ENCODE measurements around the gene IER5L.

The IER5L gene

DNA sequence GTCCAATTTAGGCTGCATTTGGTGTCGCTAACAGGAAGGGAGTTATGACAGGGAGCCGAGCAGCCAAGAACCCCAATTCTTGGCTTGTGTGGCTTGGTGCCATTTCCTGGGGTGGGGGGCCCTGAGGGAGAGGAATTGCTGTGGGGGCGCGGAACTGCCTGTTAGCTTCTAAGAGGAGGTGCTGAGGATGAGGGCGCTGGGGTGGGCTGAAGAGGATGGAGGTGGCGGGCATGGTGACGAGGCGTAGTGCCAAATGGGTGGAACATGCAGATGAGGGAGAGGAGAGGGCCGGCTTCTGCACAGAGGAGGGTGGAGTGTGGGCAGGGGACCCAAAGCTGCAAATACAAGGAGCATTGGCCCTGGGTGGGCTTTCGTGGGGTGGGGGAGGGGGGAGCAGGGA is 27.9 kb downstream of the IER5L start:
- ATAC-seq (ENCODE audit: insufficient read depth, low read depth) (no peak), DNase-seq (no peak)
- H3K27ac ChIP-seq (ENCODE audit: low read length), result no peak overlapping the region
- H3K9ac ChIP-seq (ENCODE audit: low read depth, low read length), result no peak overlapping the region
- H3K4me3 ChIP-seq (ENCODE audit: low read depth in 1 of 2, low read length in 2 of 2), result no peak overlapping the region
- peaks cover 33% of the 10 kb centered on the region for H3K36me3 ChIP-seq (ENCODE audit: insufficient read depth, low read length)
- H3K79me2 ChIP-seq (ENCODE audit: insufficient read depth, low read length), result no peaks in the 10 kb centered on the region
- no peaks in the 10 kb centered on the region; the same call in 1 of the 2 replicates for H4K20me1 ChIP-seq (ENCODE audit: insufficient read depth, low read length)
- TF ChIP-seq, protein P1, sequence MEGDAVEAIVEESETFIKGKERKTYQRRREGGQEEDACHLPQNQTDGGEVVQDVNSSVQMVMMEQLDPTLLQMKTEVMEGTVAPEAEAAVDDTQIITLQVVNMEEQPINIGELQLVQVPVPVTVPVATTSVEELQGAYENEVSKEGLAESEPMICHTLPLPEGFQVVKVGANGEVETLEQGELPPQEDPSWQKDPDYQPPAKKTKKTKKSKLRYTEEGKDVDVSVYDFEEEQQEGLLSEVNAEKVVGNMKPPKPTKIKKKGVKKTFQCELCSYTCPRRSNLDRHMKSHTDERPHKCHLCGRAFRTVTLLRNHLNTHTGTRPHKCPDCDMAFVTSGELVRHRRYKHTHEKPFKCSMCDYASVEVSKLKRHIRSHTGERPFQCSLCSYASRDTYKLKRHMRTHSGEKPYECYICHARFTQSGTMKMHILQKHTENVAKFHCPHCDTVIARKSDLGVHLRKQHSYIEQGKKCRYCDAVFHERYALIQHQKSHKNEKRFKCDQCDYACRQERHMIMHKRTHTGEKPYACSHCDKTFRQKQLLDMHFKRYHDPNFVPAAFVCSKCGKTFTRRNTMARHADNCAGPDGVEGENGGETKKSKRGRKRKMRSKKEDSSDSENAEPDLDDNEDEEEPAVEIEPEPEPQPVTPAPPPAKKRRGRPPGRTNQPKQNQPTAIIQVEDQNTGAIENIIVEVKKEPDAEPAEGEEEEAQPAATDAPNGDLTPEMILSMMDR (IDR thresholded peaks at IDR 0.05; ENCODE audit: borderline replicate concordance, extremely low read depth, low read length, poor library complexity, severe bottlenecking), result no peak
- no peak for TF ChIP-seq EZH2 (IDR thresholded peaks at IDR 0.05; ENCODE audit: borderline replicate concordance, low read depth, low read length, severe bottlenecking)
- H3K4me1 ChIP-seq (ENCODE audit: insufficient read depth, low read length), result no peaks in the 10 kb centered on the region
- H3K4me2 ChIP-seq (ENCODE audit: insufficient read depth, low read length), result no peak overlapping the region
- H3K27me3 ChIP-seq (ENCODE audit: insufficient read depth, low read length, poor library complexity), result no peaks in the 10 kb centered on the region
- H2AFZ ChIP-seq (ENCODE audit: low read depth, low read length), result no peak overlapping the region
- H3K9me3 ChIP-seq (ENCODE audit: insufficient read depth, low read length, severe bottlenecking), result no peaks in the 10 kb centered on the region

DNA sequence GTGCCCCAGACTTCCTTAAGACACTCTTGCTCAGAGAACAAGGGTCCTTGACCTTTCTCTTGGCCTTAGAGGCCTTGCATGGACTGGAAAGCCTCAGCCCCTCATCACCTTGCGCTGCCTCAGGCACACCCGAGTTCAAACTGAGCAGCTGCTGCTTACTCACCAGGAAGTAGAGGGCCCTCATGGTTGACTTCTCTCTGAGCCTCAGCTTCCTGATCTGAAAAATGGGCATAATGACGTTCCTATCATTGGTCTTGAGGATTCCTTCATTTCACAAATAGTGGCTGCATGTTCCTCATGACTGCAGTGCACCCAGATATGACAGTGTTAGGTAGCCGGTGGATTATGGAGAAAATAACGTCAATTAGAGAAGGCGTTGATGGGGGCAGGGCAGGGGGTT is 28.6 kb downstream of the IER5L start:
- H2AFZ ChIP-seq (ENCODE audit: low read depth, low read length), result no peak overlapping the region
- ATAC-seq (ENCODE audit: insufficient read depth, low read depth), result no peak
- TF ChIP-seq, protein P1 (IDR thresholded peaks at IDR 0.05; ENCODE audit: borderline replicate concordance, extremely low read depth, low read length, poor library complexity, severe bottlenecking), result no peak
- TF ChIP-seq EZH2 (IDR thresholded peaks at IDR 0.05; ENCODE audit: borderline replicate concordance, low read depth, low read length, severe bottlenecking), result no peak
- H4K20me1 ChIP-seq (ENCODE audit: insufficient read depth, low read length), result no peaks in the 10 kb centered on the region; the same call in 1 of the 2 replicates
- H3K4me2 ChIP-seq (ENCODE audit: insufficient read depth, low read length), result no peak overlapping the region
- H3K79me2 ChIP-seq (ENCODE audit: insufficient read depth, low read length), result no peaks in the 10 kb centered on the region
- peaks cover 33% of the 10 kb centered on the region for H3K36me3 ChIP-seq (ENCODE audit: insufficient read depth, low read length)
- H3K27me3 ChIP-seq (ENCODE audit: insufficient read depth, low read length, poor library complexity), result no peaks in the 10 kb centered on the region
- H3K4me1 ChIP-seq (ENCODE audit: insufficient read depth, low read length), result no peaks in the 10 kb centered on the region
- no peak overlapping the region for H3K4me3 ChIP-seq (ENCODE audit: low read depth in 1 of 2, low read length in 2 of 2)
- no peak overlapping the region for H3K27ac ChIP-seq (ENCODE audit: low read length)
- H3K9ac ChIP-seq (ENCODE audit: low read depth, low read length), result no peak overlapping the region
- DNase-seq, result no peak
- no peaks in the 10 kb centered on the region for H3K9me3 ChIP-seq (ENCODE audit: insufficient read depth, low read length, severe bottlenecking)

DNA sequence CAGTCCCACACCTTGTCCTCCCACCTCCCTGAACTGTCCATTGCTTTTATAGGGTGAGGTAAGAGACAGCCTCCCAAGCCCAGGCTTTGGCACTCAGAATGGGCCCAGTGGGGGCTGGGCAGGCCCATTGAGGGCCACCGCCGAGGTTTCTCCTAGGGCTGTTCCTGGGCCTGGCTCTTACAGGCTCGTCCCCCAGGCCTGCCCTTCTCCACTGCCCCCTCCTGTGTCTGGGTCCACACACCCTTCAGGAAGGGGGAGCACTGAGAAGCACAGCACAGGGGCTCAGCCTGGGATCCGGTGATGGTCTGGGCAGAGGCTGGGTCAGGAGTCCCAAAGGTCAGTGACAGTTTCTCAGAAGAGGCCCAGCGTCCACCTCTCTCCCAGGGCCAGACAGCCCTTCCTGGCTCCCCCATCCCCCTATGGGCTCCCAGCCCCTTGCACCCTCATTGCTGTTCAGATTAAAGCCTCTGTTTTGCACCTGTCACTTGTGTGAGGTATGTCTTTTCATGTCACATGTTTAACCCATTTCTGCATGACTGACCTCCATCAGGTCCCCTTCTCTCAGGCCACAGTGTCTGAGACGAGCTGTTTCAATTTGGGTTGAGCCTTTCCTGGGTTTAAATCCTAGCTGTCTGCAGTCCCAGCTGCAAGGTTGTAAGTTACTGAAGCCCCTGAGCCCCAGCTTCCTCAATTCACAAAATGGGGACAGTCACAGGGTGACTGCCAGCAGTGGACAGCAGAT is 29.4 kb downstream of the IER5L start:
- no peaks in the 10 kb centered on the region for H3K27me3 ChIP-seq (ENCODE audit: insufficient read depth, low read length, poor library complexity)
- DNase-seq, result no peak
- H4K20me1 ChIP-seq (ENCODE audit: insufficient read depth, low read length), result no peaks in the 10 kb centered on the region; the same call in 1 of the 2 replicates
- no peak for TF ChIP-seq EZH2 (IDR thresholded peaks at IDR 0.05; ENCODE audit: borderline replicate concordance, low read depth, low read length, severe bottlenecking)
- TF ChIP-seq, protein P1 (IDR thresholded peaks at IDR 0.05; ENCODE audit: borderline replicate concordance, extremely low read depth, low read length, poor library complexity, severe bottlenecking), result no peak
- no peak overlapping the region for H3K27ac ChIP-seq (ENCODE audit: low read length)
- H3K9me3 ChIP-seq (ENCODE audit: insufficient read depth, low read length, severe bottlenecking), result no peaks in the 10 kb centered on the region
- no peak overlapping the region for H3K9ac ChIP-seq (ENCODE audit: low read depth, low read length)
- H3K79me2 ChIP-seq (ENCODE audit: insufficient read depth, low read length), result no peaks in the 10 kb centered on the region
- ATAC-seq (ENCODE audit: insufficient read depth, low read depth), result no peak
- H3K4me3 ChIP-seq (ENCODE audit: low read depth in 1 of 2, low read length in 2 of 2), result no peak overlapping the region
- peaks cover 39% of the 10 kb centered on the region for H3K36me3 ChIP-seq (ENCODE audit: insufficient read depth, low read length)
- H3K4me2 ChIP-seq (ENCODE audit: insufficient read depth, low read length), result no peak overlapping the region
- H2AFZ ChIP-seq (ENCODE audit: low read depth, low read length), result no peak overlapping the region
- no peaks in the 10 kb centered on the region for H3K4me1 ChIP-seq (ENCODE audit: insufficient read depth, low read length)

Data from DND-41 (cell line).